Fibroblast of skin of abdomen (primary cell): ENCODE data around the gene CUX1.

Experiments used
- DNase-seq: peaks from one replicate; pipeline ENCODE4 v3.0.0-alpha.2; 2013

Gene CUX1

DNA sequence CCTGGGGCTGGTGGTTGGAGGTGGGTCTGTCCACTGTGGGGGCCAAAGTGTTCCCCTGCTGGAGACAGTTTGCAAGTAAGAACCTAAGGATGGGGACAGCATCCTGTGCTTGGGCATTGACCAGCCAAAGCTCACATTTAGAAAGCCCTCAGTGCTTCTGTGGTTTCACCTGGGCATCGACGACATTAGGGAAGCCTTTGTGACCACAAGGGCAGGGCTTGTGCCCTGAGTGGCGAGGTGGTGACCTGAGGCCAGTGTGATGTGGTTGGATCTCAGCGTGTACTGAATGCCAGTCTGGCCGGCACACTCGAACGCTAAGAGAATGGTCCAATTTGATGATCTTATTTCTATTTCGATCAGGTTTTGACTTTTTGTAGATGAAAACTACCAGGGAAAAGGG is 437.1 kb downstream of the CUX1 start:
- DNase-seq = no peak

DNA sequence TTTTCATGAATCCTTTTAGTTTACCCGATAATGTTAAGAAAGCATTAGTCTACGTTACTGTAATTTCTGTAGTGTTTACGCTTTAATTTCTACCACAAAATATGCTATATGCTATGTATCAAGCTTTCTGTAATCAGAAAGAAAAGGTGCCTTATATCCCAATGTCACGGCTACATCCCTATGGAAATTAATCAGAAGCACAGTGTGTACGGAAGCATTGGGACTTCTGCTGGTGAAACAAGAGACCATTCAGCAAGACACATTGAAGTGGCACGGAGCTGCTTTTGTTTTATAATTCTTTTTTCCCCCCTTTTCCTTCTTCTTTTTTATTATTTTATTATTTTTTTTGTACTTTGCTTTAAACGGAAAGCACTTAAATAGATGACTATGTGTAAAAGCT is 438.1 kb downstream of the CUX1 start:
- DNase-seq = no peak

DNA sequence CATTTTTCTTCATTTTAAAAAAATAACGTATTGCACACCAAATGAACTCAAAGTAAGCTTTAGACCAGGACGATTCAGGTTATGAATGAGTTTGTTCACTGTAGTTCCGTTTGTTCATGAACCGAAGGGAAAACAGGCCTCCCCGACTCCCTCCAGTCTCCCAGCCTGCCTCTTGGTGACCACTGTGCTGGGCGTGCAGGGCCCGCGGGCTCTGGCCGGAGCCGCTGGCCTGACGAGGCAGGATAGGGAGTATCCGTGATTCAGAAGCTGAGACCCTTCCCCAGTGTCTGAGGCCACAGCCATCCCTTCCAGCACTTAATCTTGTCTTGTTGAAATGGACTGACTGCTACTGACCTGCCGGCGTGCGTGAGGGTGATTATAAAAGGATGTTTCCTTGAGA is 438.5 kb downstream of the CUX1 start:
- no peak for DNase-seq

DNA sequence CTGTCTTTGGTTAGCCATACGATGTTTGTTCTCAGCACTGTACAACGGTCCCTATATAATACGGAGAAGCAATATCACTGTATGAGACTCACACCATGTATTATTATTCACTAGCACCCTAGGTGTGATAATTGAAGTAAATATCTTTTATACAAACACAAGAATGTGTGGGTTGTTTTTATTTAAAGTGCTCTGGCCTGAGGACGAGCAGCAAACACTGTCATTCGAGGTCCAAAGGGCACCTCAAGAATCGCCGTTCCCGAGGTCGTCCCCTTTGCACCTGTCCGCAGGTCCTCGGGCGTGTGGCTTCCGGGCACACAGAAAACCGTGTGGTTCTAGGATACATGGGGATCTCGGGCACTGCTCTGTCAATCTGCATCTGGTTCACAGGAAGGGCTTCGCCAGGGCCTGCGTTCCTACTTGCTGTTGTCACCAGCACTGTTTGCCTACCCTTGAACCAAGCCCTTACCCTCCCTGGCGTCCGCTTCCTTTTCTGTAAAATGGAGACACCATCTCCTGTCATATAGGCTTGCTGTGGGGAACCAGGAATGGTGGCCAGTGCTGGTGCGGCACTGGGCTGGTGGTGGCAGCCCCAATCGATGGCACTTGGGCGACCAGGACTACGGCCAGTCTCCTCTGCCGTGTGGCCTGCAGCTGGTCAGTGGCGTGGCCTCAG is 440.8 kb downstream of the CUX1 start:
- DNase-seq = no peak

DNA sequence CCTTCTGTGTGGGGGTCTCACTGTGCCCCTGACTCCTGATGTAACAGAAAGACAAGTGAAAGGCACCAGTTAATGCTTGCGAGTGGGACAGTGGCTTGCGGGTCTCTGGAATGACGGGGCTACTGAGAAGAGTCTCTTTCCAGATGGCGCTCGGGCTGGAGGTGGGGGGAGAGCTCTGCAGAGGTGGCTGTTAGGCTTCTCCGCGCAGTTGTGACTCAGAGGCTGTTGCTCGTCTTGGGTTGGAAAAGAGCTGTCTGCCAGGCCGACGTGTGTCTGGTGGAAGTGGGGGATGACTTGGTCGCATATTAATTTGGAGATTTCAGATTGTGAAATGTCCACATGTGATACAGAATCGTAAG is 441.3 kb downstream of the CUX1 start:
- peak; percentile 80 for DNase-seq

DNA sequence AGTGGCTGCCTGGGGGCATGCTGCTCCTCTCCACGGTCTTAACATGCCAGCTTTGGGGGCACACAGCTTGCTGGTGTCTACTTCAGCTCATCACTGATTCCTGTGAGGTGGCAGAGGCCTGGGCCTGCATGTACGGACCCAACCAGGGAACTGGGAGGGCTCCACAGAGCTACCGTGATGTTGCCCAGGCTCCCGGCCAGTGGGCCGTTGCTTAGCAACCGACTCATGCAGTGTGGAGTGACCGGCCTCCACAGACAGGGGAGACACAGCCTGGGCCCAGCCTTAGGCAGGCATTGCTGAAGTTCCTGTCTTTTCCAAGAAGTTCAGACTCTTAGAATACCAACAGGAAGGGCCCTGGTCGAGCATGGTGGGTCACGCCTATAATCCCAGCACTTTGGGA is 443.4 kb downstream of the CUX1 start:
- DNase-seq = peak; percentile 37

DNA sequence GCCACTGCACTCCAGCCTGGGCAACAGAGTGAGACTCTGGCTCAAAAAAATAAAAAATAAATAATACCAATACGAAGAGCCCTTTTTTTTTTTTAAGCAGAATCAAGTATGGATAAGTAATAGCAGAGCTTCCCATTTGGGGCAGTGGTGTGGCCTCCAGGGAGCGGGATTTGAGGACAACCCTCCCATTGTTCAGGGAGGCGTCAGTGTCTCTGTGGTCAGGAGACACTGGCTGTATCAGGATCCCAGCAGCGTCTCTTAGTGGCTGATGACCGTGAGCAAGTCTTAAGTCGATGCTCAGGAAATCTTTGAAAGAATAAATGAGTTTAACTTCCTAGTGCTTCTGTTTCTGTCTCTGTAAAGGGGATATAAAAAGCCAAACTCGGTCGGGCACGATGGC is 444.0 kb downstream of the CUX1 start:
- no peak for DNase-seq

DNA sequence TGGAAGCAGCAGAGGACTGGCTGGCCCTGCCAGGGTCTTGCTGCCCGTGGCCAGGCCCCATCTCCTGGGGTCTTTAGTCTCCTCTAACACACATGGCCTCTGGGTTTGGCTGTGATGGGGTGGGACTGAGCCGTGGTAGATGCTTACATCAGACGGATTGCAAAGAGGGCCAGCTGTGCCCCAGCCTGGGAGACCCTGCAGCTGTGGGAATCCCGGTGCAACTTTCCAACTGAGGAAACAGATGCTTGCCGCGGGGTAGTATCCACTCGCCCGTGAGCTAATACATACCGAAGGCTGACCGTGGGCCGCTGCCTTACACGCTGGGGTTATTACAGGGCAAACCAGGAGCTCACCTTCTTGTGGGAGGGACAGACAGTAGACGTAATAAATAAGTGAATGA is 445.1 kb downstream of the CUX1 start:
- DNase-seq = no peak

DNA sequence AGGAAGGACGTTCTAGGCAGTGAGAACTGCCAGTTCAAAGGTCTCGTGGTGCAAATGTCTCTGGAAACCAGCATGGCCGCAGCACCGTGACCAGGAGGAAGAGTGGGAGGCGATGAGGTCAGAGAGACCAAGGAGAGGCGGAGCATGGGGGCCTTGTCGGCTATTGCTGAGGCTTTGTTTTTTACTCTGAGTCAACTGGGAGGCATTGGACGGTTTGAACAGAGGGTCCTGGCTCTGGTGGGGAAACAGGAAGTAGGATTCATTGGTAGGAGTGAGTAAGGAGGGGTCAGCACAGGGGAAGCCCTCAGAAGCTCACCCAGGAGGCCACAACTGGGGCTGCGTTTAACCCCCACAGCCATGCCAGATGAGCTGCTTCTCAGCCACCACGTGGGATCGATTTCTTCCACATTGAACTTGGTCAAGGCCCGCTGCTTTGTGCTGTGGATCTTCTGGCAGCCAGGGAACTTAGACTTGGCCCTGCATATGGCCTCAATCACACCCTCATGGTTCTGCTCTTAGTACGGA is 447.0 kb downstream of the CUX1 start:
- DNase-seq = no peak

DNA sequence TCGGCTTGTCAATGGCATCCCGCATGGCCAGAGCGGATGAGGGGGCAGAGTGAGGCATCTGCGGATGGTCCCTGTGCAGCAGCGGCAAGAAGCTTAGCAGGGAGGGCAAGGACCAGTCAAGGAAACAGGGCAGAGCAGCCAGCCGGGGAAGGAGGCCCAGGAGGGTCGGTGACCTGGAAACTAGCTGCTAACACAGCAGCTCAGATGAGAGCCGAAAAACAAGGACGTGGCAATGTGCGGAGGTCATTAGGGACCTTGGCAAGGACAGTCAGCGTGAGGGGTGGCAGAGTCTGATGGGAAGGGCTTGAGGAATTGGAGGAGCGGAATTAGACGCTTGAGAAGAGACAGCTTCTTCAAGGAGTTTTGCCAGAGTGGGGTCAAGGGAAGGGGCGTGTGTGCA is 449.1 kb downstream of the CUX1 start:
- DNase-seq = no peak

DNA sequence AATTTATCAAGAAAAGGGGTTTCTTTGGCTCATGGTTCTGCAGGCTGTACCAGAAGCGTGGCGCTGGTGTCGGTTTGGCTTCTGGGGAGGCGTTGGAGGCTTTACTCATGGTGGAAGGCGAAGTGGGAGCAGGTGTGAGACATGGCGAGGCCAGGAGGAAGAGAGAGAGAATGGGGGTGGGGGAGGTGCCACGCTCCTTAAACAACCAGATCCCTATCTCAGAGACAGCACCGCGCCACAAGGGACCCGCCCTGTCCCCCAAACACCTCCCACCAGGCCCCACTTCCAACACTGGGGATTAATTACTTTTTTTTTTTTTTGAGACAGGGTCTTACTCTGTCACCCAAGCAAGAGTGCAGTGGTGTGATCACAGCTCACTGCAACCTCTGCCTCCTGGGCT is 451.2 kb downstream of the CUX1 start:
- DNase-seq = no peak

DNA sequence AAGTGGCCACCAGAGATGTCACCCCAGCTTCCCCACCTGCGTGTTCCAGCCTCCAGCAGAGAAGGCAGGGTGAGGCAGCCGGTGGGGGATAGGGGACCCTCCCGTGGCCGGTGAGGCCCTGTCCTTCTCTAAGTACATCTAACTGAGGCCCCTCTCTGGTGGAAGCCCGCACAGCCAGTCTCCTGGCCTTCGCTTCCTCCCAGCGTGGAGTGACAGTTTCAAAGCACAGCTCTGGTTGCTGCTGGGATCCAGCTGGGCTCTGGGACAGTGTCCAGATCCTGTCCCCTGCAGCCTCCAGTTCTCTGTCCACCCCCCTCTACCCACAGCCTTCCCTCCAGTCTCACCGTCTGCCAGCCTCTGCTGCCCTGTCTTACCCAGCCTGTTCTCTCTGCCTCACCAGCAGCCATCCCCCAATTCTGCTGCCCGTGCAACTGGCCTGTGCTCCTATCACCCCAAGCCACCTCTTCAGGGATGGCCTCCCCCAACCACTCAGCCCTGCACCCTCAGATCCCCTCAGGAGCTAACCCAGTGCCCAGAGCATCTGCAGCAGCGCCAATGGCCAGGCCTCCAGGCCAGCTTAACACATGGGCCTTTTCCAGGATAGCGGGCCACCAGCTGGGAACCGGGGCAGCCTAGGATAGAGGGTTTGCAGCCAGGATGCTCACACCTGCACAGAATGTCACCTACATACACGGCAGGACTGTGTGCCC is 452.9 kb downstream of the CUX1 start:
- no peak for DNase-seq

DNA sequence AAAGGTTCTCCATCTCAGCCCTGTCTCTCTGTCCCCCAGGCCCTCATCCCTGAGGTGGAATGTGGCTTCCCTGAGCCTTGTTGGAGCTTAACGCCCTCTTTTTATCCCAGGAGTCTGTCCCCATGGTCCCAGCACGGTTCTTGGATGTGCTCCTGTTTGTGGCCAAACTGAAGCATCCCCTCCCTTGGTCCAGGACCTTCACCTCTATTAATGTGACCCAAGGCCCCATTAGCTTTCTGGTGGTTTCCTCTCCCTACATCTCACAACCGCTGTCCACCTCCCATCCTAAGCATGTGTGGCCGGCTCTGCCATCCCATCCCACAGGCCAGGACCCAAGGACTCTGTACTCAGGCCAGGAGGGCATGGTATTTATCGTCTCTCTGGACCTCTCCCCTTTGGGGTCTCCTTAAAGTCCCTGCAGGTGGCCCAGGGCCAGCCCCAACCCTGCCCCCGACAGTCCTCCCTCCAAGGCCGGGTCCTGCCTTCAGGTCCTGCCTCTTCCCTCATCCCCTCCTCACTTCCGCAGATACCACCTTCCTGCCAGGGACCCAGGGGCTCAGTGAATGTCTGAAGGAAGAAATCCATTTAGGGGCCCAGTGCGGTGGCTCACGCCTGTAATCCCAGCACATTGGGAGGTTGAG is 453.9 kb downstream of the CUX1 start:
- DNase-seq = no peak

DNA sequence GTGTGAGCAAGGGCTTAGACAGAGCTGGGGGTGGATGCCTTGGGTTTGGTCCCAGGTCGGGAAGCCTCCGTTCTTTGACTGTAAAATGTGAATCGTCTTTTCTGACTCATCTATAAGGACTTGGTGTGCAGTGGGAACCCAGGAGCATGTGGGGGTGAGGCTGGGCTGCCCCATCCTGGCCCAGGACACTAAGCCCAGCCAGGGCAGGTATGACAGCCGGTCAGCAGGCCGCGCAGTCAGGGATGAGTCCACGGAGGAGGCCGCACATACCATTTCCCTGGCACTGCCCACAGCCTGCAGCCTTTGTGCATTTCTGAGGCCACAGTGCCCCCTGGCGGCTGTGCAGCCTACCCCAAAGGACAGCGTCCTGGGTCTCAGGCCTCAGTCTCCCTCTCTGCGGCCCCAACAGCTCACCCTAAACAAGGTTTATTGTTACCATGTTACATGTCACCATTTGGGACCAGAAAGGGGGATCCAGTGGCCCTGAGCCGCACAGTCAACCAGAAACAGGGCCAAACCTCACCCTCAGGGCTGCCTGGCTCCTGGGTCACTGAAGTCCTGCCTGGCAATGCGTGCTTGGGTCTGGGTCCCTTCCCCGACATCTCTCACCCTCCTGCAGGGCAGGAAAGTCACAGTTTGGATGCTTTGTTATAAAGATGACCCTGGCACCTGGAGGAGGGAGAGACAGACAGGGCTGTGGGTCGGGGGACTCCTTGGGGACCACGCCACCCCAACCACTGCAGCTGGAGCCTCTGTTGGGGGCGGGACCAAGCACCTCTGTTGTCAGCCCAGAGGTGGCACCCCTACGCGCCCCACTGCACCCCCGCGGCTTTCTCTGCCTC is 454.9 kb downstream of the CUX1 start:
- peak; percentile 66 for DNase-seq

DNA sequence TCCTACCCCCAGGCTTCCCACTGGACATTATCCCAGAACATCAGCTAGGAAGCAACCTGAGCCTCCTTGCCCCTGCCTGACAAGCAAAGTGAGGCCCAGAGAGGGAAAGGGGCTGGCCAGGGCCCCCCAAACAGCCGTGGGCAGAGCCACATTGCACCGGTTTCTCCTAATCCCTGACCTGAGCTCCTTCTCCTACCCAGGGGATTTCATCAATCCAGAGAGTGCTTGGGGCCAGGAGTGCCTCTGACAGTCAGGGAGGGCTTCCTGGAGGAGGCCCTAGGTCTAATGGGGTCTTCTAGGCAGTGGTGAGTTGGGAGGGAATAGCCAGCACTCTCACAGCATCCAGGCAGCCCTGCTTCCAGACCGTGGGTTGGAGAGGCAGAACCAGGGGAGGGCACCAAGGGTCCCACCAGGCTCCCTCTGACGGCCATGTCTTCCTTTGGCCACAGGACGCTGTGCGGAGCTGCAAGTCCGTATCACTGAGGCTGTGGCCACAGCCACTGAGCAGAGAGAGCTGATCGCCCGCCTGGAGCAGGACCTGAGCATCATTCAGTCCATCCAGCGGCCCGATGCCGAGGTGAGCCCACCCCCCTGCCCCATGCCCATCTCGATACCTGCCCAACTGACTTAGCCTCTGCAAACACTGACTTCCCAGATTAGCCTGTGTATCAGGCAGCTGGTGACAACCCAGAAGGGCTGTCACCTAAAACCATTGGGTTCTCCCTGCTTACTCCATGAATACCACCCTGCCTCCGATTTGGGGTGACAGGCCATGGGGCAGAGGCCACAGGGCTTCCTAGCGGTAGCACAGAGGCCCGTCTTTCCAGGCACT is 455.7 kb downstream of the CUX1 start:
- no peak for DNase-seq

DNA sequence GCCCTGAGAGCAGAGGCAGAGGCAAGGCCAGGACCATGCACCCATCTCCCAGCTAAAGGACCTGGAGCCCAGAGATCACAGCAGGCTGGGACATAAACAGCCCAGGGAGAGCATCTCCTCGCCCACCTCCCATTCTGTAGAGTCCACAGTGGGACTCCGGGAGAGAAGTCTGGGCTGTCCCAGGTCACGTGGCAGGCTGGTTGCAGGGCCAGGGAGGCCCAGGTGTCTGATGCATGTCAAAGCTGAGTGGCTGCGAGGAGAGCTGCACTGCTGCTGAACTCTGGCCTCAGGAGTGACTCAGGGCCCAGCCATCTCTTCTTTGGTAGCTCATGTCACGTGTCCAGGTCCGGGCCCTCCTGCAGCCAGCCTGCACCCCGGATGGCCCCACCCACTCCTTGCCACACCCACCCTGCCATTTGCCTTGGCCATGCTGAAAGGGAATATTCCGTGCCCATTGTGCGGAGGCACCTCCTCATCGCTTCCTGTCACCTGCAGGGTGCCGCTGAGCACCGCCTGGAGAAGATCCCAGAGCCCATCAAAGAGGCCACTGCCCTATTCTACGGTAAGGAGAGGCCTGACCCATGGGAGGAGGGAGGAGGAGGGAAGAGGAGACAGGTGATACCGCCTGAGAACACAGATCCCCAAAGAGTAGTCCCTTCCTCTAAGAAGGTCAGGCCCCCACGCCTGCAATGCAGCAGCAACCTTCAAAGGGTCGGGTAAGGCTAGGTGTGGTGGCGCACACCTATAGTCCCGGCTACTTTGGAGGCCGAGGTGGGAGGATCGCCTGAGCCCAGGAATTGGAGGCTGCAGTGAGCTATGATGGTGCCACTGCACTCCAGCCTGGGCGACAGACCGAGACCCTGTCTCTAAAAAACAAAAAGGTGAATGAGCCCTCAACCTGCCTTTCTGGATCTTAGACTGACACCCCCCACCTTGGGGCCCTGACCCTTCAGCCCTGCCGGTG is 456.6 kb downstream of the CUX1 start:
- peak; percentile 42 for DNase-seq

DNA sequence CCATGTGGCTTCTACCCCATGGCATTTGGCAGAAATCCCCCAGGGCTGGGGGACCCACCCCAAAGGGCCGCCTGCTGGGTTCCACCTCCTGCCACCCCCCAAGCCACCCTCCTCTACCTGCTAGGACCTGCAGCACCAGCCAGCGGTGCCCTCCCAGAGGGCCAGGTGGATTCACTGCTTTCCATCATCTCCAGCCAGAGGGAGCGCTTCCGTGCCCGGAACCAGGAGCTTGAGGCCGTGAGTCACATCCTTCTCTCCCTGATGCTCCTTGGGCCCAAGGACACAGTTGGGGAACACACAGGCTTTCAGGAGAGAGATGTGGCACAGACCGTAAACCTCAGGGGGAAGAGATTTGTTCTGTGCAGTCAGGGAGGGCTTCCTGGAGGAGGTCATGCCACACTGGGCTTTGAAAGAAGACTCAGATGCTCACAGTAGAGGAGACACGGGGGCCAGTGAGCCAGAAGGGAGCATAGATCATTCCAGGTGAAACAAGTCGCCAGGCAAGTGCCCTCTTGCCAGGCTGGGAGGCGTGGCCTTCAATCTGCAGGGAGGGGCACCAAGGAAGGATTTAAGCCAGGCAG is 457.8 kb downstream of the CUX1 start:
- no peak for DNase-seq

DNA sequence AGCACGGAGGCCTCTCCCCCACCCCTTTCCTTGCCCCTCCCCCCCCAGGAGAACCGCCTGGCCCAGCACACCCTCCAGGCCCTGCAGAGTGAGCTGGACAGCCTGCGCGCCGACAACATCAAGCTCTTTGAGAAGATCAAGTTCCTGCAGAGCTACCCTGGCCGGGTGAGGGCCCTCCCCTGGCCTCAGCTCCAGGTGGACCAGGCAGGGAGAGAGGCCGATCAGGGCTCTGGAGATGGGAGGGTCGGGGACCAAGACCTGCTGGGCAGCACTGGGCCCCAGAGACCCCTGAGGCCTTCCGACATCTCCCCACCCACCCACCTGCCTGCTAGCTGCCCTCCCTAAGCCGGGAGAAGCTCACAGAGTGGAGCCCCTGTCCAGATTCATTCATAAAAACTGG is 460.5 kb downstream of the CUX1 start:
- no peak for DNase-seq

DNA sequence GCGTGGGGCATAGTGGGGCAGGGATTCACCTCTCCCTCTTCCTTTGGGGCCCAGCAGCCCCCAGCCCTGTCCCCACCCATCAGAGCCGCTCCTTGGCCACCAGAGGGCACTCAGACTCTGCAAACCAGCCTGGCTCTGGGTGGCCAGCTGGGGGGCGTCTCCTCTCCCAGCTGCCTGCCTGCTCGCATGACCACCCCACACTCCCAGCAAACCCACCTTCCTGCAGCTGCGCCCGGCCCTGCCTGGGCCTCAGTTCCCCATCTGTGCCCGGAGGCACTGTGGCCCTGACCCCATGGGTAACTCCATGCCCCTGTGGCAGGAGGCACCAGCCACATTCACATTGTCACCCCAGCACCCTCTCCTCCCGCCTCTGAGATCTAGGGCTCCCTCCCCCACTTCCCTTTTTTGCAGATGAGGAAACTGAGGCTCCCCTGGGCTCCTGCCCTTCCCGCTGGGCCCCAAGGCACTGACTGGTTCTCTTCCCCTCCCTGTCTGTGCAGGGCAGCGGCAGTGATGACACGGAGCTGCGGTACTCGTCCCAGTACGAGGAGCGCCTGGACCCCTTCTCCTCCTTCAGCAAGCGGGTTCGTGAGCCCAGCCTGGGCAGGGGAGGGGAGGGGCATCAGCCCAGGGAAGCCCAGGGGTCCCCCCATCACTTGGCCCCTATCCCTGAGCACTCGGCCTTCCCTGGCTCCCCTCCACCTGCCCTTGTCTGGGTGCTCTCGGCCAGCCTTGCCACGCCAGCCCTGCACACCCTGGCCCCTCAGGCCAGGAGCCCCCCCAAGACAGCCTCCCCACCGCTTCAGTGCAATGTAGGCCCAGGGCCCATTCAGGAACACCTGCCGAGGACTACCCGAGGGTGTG is 462.3 kb downstream of the CUX1 start:
- peak; percentile 62 for DNase-seq
